ENCODE data around the gene SYN1. TPM values are rescaled to one million over a fixed set of nuclear protein-coding genes. Genes with fewer than 3 reads are reported as not detected.

The SYN1 gene
- total RNA-seq, 2 donors from 2014 or later = 0.14 to 4.1 TPM

GRCh38 chrX:47650164-47651042 lies 30.7 kb upstream of the SYN1 start, which contains the start of gene ELK1:
ELK1 (minus strand) TSS chrX:47650563; CDS start chrX:47641441, 9,122 bp downstream.
- peak; percentile 96 for DNase-seq (ENCODE audit: low spot score)
- H3K9me3 ChIP-seq = no peaks in the 10 kb centered on the region
- intact Hi-C loops (cut with DNase I) = loop anchor here (5.0 kb wide), 1 partner anchor 108 kb away; no protein-coding TSS in a partner anchor
- WGBS = 0% methylated on average over 7 of the region's 65 CpGs
- H3K27ac ChIP-seq = peak within 1 kb of the TSS; percentile 81 to 84
- H3K36me3 ChIP-seq = no peaks in the 10 kb centered on the region
- H3K27me3 ChIP-seq (replicated peaks; ENCODE audit: insufficient read depth) = no peaks in the 10 kb centered on the region
- peak within 1 kb of the TSS; percentile 59 to 64 for H3K4me3 ChIP-seq
- TF ChIP-seq CTCF (IDR thresholded peaks at IDR 0.05) = peak in 1 of 4 experiments; percentile 8
- peak; percentile 76 for TF ChIP-seq POLR2AphosphoS5 (IDR thresholded peaks at IDR 0.05)
- peak; percentile 61 for TF ChIP-seq POLR2A (IDR thresholded peaks at IDR 0.05)
- H3K4me1 ChIP-seq (replicated peaks) = no peaks in the 10 kb centered on the region

GRCh38 chrX:47649781-47650163 lies 30.1 kb upstream of the SYN1 start:
- H3K4me1 ChIP-seq (replicated peaks) = no peaks in the 10 kb centered on the region
- DNase-seq (ENCODE audit: low spot score) = no peak
- H3K9me3 ChIP-seq = no peaks in the 10 kb centered on the region
- TF ChIP-seq POLR2A (IDR thresholded peaks at IDR 0.05) = no peak
- TF ChIP-seq POLR2AphosphoS5 (IDR thresholded peaks at IDR 0.05) = no peak
- no peak for TF ChIP-seq CTCF (IDR thresholded peaks at IDR 0.05)
- 0% methylated on average over 11 of the region's 11 CpGs for WGBS
- intact Hi-C loops (cut with DNase I) = loop anchor here (5.0 kb wide), 1 partner anchor 107 kb away; no protein-coding TSS in a partner anchor
- no peaks in the 10 kb centered on the region for H3K27me3 ChIP-seq (replicated peaks; ENCODE audit: insufficient read depth)
- H3K36me3 ChIP-seq = no peaks in the 10 kb centered on the region
- peak overlapping the region; percentile 81 to 84 for H3K27ac ChIP-seq
- peak overlapping the region; percentile 59 to 64 for H3K4me3 ChIP-seq

- intact Hi-C loops (cut with DNase I) = no loop called here
- 11% methylated on average over 8 of the region's 8 CpGs for WGBS
- no peaks in the 10 kb centered on the region for H3K4me1 ChIP-seq (replicated peaks)
- no peaks in the 10 kb centered on the region for H3K27me3 ChIP-seq (replicated peaks; ENCODE audit: insufficient read depth)
- no peaks in the 10 kb centered on the region for H3K36me3 ChIP-seq
- H3K27ac ChIP-seq = no peak overlapping the region
- TF ChIP-seq CTCF (IDR thresholded peaks at IDR 0.05) (no peak), POLR2A (IDR thresholded peaks at IDR 0.05) (no peak), POLR2AphosphoS5 (IDR thresholded peaks at IDR 0.05) (no peak)
- no peak for DNase-seq (ENCODE audit: low spot score)
- peak overlapping the region; percentile 59 to 64 for H3K4me3 ChIP-seq
- H3K9me3 ChIP-seq = no peaks in the 10 kb centered on the region
Measured at GRCh38 chrX:47649271-47649670, 29.6 kb upstream of the SYN1 start.

GRCh38 chrX:47648376-47648775 lies 28.7 kb upstream of the SYN1 start:
- no peaks in the 10 kb centered on the region for H3K4me1 ChIP-seq (replicated peaks)
- H3K9me3 ChIP-seq = no peaks in the 10 kb centered on the region
- TF ChIP-seq POLR2AphosphoS5 (IDR thresholded peaks at IDR 0.05) (no peak), POLR2A (IDR thresholded peaks at IDR 0.05) (no peak), CTCF (IDR thresholded peaks at IDR 0.05) (no peak)
- WGBS = 77% methylated on average over 2 of the region's 2 CpGs
- no peaks in the 10 kb centered on the region for H3K27me3 ChIP-seq (replicated peaks; ENCODE audit: insufficient read depth)
- intact Hi-C loops (cut with DNase I) = no loop called here
- no peak overlapping the region for H3K27ac ChIP-seq
- H3K36me3 ChIP-seq = no peaks in the 10 kb centered on the region
- H3K4me3 ChIP-seq = no peak overlapping the region
- DNase-seq (ENCODE audit: low spot score) = no peak
